K562 (cell line): ENCODE data around the gene PTH2. TPM values are rescaled to one million over a fixed set of nuclear protein-coding genes. Genes with fewer than 3 reads are reported as not detected.

Source experiments
- RBM15 ChIP-seq: fragments of 200-400 bp; formaldehyde crosslinking; IDR thresholded peaks from 2 replicates; pipeline ENCODE4 v1.6.1; 2018; ENCODE audit warnings: mild to moderate bottlenecking, low read length, moderate library complexity; ENCODE audit not compliant: insufficient read depth
- ZBTB40 ChIP-seq, 2 experiments: fragments of 450-650 bp in 1 of 2; sonication (generic) in 1 of 2; formaldehyde crosslinking in 1 of 2; IDR thresholded peaks; 2 replicates each; pipeline versions ENCODE4 v1.7.1 to v1.9.0; 2016 to 2022; ENCODE audit warnings: inconsistent platforms in 1 of 2, mild to moderate bottlenecking in 1 of 2, missing genetic modification reagents in 1 of 2
- ZFPM2 ChIP-seq: fragments of 250-450 bp; sonication (Bioruptor Pico); IDR thresholded peaks from 2 replicates; pipeline ENCODE4 v1.5.1; 2022; ENCODE audit warnings: mild to moderate bottlenecking
- polyA plus RNA-seq, 8 experiments: library from polyadenylated mRNA; depleted of rRNA in 4 of 8; stranded (reverse) in 5 of 8; unstranded in 3 of 8; fragments of >200 nt; fragmentation: Nextera tagmentation in 2 of 8; fragmentation: Illumina TruSeq in 1 of 8; extraction: Ambion mirVana in 2 of 8; extraction: Trizol in 1 of 8; gene quantifications; 2 replicates each; pipeline versions ENCODE4 v1.2.1 to v1.2.3, GENCODE V29; 2011 to 2014; ENCODE audit warnings: inconsistent platforms in 1 of 8, missing spikeins in 1 of 8
- total RNA-seq, 7 experiments: library from RNA; depleted of rRNA in 6 of 7; stranded (reverse); fragments of >200 nt in 6 of 7; fragmentation: Illumina TruSeq in 2 of 7; extraction: Trizol in 2 of 7; gene quantifications; 2 replicates each; pipeline versions ENCODE4 v1.2.1 to v1.2.3, GENCODE V29; 2011 to 2021; ENCODE audit warnings: low replicate concordance in 1 of 7
- TF ChIP-seq, protein P1 (sequence below): sonication (generic); formaldehyde crosslinking; IDR thresholded peaks from 2 replicates; pipeline ENCODE4 v1.8.0; 2022; ENCODE audit warnings: mild to moderate bottlenecking, missing genetic modification reagents, borderline replicate concordance
- TF ChIP-seq, protein P2 (sequence below): sonication (generic); formaldehyde crosslinking; IDR thresholded peaks from 2 replicates; pipeline ENCODE4 v1.8.1; 2023; ENCODE audit warnings: mild to moderate bottlenecking, missing genetic modification reagents
- TF ChIP-seq, protein P3 (sequence below): sonication (generic); formaldehyde crosslinking; IDR thresholded peaks from 2 replicates; pipeline ENCODE4 v1.9.0; 2022; ENCODE audit warnings: mild to moderate bottlenecking, missing genetic modification reagents
- TF ChIP-seq, protein P4 (sequence below): conservative IDR thresholded peaks from 2 replicates; pipeline ENCODE4 v1.6.1; 2011; ENCODE audit warnings: low read depth, mild to moderate bottlenecking, low read length; ENCODE audit not compliant: control insufficient read depth

PTH2 gene
- total and polyA plus RNA-seq, 9 of the 15 experiments (the other 6 are each of a cell fraction or from before 2014, with no cell fraction given) = 1.3 TPM; not detected in 8

- TF ChIP-seq, protein P1, sequence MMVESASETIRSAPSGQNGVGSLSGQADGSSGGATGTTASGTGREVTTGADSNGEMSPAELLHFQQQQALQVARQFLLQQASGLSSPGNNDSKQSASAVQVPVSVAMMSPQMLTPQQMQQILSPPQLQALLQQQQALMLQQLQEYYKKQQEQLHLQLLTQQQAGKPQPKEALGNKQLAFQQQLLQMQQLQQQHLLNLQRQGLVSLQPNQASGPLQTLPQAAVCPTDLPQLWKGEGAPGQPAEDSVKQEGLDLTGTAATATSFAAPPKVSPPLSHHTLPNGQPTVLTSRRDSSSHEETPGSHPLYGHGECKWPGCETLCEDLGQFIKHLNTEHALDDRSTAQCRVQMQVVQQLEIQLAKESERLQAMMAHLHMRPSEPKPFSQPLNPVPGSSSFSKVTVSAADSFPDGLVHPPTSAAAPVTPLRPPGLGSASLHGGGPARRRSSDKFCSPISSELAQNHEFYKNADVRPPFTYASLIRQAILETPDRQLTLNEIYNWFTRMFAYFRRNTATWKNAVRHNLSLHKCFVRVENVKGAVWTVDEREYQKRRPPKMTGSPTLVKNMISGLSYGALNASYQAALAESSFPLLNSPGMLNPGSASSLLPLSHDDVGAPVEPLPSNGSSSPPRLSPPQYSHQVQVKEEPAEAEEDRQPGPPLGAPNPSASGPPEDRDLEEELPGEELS (CRISPR knock-in tag) = no peak
- TF ChIP-seq ZBTB40 (IDR thresholded peaks at IDR 0.05) (no peak), ZBTB40 (CRISPR knock-in tag; IDR thresholded peaks at IDR 0.05) (no peak), ZFPM2 (CRISPR knock-in tag) (no peak), RBM15 (no peak)
- TF ChIP-seq, protein P2, sequence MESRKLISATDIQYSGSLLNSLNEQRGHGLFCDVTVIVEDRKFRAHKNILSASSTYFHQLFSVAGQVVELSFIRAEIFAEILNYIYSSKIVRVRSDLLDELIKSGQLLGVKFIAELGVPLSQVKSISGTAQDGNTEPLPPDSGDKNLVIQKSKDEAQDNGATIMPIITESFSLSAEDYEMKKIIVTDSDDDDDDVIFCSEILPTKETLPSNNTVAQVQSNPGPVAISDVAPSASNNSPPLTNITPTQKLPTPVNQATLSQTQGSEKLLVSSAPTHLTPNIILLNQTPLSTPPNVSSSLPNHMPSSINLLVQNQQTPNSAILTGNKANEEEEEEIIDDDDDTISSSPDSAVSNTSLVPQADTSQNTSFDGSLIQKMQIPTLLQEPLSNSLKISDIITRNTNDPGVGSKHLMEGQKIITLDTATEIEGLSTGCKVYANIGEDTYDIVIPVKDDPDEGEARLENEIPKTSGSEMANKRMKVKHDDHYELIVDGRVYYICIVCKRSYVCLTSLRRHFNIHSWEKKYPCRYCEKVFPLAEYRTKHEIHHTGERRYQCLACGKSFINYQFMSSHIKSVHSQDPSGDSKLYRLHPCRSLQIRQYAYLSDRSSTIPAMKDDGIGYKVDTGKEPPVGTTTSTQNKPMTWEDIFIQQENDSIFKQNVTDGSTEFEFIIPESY (CRISPR knock-in tag) = no peak
- TF ChIP-seq, protein P3, sequence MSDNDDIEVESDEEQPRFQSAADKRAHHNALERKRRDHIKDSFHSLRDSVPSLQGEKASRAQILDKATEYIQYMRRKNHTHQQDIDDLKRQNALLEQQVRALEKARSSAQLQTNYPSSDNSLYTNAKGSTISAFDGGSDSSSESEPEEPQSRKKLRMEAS (CRISPR knock-in tag) = no peak
- TF ChIP-seq, protein P4, sequence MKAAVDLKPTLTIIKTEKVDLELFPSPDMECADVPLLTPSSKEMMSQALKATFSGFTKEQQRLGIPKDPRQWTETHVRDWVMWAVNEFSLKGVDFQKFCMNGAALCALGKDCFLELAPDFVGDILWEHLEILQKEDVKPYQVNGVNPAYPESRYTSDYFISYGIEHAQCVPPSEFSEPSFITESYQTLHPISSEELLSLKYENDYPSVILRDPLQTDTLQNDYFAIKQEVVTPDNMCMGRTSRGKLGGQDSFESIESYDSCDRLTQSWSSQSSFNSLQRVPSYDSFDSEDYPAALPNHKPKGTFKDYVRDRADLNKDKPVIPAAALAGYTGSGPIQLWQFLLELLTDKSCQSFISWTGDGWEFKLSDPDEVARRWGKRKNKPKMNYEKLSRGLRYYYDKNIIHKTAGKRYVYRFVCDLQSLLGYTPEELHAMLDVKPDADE = no peak
- TF ChIP-seq, all 486 proteins: peak for 0
Measured at GRCh38 chr19:49470615-49470978, 47.4 kb upstream of the PTH2 start (continued).
